ENCODE results near the gene JOSD2.
"Not testable (repeated sequence)": the region's sequence is repeated elsewhere in the genome, so short reads cannot be mapped to it uniquely, and the experiment has no call there.

The JOSD2 gene

GRCh38 chr19:50475101-50475568 is 35.9 kb downstream of the JOSD2 start:
- DNase-seq = no peak

GRCh38 chr19:50473336-50473735 is 37.7 kb downstream of the JOSD2 start:
- DNase-seq = not testable (repeated sequence)

- no peak for DNase-seq
These were observed 42.2 kb downstream of the JOSD2 start for GRCh38 chr19:50468818-50469217.

- no peak for DNase-seq
These were observed 43.4 kb downstream of the JOSD2 start for GRCh38 chr19:50467566-50467965.

GRCh38 chr19:50466706-50467039 is 44.3 kb downstream of the JOSD2 start:
- DNase-seq = no peak

GRCh38 chr19:50465986-50466705 is 44.8 kb downstream of the JOSD2 start:
- DNase-seq = no peak

- DNase-seq = no peak
These were observed 46.0 kb downstream of the JOSD2 start for GRCh38 chr19:50465000-50465399.

GRCh38 chr19:50464348-50464747 is 46.6 kb downstream of the JOSD2 start:
- DNase-seq = no peak

GRCh38 chr19:50462970-50463369 is 48.0 kb downstream of the JOSD2 start:
- DNase-seq = no peak

GRCh38 chr19:50461066-50461875 is 49.7 kb downstream of the JOSD2 start:
- peak; percentile 78 for DNase-seq

- peak; percentile 41 for DNase-seq
These were observed 50.7 kb downstream of the JOSD2 start for GRCh38 chr19:50460161-50460765.

- no peak for DNase-seq
These were observed 51.4 kb downstream of the JOSD2 start for GRCh38 chr19:50459638-50460037.

GRCh38 chr19:50459067-50459456 is 51.9 kb downstream of the JOSD2 start:
- no peak for DNase-seq

GRCh38 chr19:50458396-50459066 is 52.5 kb downstream of the JOSD2 start:
- DNase-seq = no peak

GRCh38 chr19:50457300-50457699 is 53.7 kb downstream of the JOSD2 start:
- no peak for DNase-seq
